ENCODE results near the gene ZNF106.

Gene ZNF106

DNA sequence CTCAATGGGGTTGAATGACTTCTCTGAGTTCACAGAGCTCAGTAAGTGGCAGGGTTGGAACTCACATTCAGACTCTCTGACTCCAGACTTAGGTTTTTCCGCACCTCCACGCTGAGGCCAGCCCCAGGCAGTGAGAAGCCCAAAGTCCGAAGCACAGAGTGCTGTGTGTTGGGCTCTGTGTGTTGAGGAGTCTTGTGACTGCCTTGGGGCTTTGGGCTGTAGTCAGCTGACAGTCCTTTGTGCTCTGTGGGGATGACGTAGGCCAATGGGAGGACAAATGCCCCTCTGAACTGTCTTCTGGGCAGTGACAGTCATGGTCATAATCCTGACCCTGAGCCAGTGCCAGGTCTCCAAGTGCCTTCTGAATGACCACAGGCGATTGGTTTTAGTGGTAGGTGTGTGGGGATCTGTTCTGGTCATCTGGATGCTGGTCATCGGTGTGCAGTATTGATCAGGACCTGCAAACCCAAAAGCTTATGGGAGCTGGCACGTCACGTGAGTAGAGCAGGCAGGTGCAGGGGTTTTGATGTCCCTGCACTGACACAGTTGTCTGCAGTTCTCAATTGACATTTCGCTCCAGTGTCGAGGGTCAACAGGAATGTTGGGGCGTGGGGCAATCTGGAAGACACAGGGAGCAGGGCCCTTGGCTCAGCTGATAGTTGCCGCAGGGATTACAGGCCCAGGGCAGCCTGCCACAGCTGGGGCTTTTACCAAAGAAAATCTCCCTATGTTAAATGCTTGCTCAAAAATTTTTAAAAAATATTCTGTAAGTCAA lies 86.3 kb downstream of the ZNF106 start:
- DNase-seq, result no peak

DNA sequence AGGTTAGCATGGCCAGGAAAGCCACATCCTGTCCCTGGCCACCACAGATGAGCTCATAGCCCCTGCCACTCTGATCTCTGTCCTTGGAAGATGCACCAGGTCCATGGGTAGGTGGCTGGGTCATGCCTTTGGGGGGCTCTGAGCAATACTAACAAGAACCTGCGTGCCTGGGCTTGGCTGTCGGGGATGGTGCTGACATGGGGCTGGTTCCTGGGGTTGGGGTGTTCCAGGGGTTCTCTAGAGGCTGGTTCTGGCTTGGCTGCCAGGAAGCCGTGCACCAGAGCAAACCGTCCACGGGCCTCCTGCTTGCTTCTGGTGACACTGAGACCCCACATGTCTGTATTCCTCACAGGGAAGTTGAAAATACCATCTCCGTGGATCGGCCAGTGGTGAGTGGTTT lies 87.6 kb downstream of the ZNF106 start:
- DNase-seq, result no peak

DNA sequence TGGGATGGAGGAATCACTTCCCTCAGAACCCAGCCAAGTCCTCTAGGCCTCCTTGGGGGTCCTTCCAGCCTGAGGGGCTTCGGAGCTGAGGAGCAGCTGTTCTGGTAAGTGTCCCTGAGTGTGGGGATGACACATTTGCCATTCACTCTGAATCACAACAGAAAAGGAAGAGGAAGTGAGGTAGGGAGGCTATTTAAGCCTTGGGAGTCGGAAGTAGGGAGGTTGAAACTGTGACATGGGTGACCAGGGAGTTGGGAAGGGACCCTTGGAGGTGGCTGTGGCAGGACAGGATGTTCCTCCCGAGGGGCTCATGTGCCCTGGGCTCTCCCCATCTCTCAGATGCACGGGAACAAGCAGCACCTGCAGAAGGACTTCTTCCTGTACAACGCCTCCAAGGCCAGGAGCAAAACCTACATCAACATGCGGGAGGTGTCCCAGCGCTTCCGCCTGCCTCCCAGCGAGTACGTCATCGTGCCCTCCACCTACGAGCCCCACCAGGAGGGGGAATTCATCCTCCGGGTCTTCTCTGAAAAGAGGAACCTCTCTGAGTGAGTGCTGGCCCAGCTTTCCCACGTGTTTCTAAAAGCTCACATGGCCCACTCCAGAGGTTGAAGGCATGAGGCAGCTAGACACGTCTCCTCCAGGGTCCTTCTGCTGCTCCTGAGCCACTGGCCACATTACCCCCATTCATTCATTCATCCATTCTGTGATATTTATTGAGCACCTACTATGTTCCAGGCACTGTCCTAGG lies 88.3 kb downstream of the ZNF106 start:
- DNase-seq, result no peak

DNA sequence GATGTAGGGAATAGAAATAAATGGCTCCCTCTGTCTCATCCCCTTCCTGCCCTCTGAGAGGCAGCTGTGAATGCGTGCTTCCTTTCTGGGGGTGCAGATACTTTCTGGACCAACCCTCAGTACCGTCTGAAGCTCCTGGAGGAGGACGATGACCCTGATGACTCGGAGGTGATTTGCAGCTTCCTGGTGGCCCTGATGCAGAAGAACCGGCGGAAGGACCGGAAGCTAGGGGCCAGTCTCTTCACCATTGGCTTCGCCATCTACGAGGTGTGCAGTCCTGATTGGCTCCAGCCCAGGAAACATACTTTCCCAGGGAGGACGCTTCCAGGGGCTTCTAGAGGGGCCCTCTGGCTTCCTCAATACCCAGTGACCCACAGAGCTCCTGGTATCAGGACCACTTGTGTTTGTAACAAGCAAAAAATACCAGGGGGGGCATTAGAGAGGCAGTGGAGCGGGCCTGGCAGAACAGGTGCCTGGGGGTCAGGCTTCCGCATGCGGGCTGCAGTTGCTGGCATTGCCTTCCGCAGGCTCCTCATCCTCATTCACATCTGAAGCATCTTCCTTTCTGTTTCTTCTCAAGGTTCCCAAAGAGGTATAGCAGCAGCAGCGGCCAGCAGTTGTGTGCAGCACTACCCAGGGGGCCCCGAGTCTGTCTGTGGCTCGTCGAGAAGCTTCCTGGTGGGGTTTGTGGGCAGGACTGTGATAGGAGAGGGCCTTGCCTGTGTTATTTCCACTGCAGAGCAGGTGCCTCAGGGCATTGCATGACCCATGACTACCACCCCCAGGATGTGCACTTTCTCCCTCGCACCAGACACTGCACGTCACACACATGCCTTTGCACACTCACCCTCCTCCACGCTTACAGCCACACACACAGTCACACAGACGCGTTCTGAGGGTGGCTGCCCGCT lies 89.1 kb downstream of the ZNF106 start:
- no peak for DNase-seq

DNA sequence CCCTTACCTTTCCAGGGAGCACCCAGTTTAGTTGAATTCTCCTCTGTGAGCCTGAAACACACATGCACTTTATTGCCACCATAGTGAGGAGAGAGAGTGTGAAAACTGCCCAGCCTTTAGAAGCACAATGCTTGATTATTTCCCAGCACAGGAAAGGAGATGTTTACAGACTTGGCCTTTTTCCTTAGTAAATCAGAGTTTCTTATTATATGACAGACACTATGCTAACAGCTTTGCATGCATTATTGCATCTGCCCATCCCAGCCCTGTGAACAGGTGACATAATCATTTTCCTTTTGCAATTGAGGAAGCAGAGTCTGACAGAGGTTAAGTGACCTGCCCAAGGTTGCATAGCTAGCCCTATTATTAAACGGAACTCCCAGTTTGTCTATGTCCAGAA lies 95.1 kb downstream of the ZNF106 start:
- no peak for DNase-seq

DNA sequence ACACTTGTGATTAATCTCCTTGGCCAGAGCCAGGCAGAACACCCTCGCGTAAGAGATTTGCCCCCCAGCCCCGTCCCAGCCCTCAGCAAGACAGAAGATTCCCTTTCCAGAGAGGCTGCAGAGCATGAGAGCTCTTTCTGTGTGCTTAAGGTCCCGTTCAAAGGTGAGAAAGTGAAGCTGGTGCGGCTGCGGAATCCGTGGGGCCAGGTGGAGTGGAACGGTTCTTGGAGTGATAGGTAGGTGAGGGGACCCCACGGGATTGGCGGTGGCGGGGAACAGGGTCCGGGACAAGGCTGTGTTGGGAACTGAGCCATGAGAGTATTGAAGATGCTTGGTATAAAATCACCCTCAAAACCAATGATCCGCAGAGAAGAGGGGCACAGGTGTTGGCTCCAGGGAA lies 96.8 kb downstream of the ZNF106 start:
- no peak for DNase-seq

DNA sequence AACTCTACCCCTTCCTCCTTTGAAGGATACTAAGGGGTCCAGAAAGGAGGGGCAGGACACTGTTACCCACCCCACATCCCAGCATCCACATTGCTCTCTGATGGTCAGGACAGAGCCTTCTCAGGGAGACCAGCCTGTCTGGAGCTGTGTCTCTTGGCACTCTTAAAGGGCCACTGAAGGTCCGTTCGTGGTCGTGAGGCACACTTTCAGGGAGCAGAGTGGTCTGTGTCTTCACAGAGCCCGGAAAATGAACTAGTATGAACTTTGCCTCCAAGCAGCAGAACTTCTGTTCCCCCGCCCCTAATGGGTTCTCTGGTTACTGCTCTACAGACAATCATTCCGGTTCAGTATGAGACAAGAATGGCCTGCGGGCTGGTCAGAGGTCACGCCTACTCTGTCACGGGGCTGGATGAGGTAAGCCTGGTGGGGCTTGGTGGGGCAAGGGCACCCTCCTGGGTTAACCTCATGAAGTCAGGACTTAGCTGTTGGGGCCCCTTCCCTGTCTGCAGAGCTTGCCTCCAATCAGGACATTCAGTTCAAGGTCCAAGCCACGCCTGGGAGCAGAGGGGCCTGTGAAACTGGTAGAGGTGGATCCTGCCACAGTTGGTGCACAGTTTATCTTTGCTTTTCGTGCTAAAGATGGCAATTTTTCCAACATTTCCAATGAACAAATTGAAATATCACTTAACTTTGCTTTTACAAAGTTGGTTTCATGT lies 98.5 kb downstream of the ZNF106 start:
- DNase-seq, result no peak

DNA sequence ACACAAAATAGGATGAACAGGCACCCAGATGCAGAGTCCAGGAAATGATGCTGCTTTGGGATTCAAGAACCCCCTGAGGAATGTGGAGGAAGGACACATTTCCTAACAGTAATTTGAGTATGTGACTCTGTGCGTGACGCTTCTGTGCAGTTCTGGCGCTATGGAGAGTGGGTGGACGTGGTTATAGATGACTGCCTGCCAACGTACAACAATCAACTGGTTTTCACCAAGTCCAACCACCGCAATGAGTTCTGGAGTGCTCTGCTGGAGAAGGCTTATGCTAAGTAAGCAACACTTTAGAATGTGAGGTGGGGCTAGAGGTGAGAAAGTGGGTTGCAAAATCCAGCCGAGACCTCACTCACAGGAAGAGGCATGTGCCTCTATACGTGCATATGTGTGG lies 103.3 kb downstream of the ZNF106 start:
- no peak for DNase-seq

DNA sequence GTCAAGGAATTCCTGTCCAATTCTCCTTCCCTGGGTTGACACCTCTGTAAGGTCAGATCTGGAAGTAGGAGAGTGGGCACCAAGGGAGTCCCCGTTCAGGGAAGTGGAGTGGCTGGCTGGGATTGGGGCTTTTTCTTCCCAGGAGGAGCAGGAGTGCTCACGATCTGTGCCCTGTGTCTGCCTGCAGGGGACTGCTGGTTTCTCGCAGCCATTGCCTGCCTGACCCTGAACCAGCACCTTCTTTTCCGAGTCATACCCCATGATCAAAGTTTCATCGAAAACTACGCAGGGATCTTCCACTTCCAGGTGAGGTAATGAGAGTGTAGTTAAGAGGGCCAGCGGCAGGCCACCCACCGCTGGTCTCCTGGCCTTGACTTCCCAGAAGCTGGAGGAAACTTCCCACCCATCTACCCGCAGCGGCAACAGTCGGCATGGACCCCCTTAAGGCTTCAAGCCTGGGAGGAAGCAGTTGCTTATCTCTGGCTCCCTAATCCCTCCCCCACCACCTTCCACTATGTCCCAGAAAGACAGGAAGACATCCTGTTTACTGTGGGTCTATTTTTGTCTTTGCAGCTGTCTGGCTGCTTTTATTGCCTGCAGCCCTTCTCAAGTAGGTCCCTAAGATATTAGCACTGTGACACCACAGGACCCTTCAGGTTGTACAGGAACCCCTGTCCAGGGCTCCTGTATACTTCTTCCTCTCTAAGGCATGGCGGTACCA lies 104.8 kb downstream of the ZNF106 start:
- DNase-seq, result no peak

DNA sequence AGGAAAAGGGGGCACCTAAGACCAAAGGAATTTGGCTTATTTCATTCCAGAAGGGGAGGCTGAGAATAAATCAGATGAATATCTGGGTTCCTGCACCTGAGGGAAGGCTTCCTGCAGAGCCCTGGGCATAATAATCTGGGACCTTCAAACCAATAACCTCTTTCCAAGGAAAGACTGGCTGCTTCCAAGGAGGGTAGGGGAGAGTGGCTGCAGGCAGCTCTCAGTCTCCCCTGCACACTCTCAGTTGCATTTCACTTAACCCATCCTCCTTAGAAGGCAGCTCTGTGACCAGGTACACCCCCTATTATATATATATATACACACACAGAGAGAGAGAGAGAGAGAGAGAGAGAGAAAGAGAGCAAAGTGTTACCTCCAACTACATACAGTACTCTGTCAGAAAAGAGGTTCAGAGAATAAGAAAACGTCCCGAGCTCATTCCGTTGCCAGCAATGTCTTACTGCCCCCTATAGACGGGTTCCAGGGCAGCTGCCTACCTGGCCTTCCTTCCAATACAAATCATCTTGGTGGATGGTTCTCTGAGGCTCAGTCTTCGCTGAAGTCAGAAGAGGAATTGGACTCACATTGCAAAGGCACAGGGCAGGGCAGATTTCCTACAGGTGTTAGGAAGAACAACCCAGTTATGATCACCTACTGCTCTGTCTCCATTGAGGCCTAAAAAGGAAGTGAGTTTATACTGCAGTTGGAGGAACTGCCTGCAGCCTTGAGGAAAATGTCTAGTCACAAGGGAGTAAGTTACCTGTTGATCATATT lies 105.5 kb downstream of the ZNF106 start:
- DNase-seq, result peak; percentile 14

DNA sequence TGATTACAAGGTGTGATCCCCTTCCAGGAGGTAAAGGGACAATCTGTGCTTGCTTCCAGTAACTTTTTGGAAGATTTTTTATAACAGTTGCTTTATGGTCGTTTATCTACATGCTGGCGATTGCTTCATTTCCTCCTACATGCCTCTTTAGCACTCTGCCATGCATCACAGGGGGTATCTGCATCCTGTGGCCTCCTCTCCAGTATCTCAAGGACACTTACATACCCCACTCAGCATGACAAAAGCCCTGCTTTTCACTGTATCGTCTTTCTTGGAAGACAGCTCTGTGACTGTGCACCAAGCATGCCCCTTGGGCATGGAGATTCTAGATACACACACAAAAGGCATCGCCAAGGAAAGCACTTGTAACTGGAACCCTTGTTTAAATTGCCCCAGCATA lies 106.3 kb downstream of the ZNF106 start:
- no peak for DNase-seq

DNA sequence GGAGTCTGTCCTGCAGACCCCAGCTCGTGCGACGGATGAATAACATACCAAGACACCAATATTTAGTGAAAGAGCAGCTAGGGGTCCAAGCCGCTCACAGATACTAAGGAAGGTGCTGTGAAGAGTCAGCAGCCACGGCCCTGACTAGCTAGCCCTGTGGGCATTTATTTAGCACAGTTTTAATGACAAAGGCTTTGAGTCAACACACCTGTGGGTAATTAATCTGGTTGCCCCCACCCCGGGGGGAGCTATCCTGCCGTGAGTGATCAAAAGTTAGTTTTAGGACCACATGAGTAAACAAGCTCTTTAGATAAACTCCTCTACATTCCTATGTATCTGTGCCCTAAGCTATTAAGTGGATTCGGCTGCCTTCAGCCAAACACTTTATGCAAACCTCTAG lies 112.9 kb downstream of the ZNF106 start:
- DNase-seq, result no peak

DNA sequence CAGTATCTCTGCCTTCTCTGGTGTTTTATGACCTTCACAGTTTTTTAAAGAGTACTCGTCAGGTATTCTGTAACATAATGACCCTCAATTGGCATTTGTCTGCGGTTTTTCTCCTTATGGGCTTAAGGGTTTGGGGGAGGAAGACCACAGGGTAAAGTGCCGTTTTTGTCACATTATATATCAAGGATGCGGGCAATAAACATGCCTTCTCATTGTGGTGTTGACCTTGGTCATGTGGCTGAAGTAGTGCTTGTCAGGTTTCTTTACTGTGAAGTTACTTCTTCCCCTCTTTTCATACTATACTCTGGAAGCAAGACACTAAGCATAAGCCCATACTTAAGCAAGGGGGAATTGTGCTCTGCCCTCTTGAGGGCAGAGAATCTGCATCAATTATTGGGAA lies 115.0 kb downstream of the ZNF106 start:
- DNase-seq, result no peak

DNA sequence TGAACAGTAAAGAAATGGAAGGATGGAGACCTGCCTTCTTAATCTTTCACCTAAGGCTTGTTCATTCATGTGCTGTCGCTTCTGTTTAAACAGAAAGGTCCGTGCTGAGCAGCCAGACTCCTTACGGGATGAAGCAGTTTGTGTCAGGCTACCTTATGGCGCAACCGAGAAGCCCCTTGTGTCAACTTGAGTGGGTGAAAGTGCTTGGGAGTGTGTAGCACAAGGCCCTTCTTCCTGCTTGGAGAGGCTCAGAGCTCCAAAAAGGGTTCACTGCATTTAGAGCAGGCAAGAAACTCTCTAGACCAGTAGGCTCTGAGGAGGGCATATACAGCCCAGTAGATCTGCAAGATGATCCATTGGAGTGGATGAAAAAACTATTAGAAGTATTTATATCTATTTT lies 115.7 kb downstream of the ZNF106 start:
- DNase-seq, result no peak

DNA sequence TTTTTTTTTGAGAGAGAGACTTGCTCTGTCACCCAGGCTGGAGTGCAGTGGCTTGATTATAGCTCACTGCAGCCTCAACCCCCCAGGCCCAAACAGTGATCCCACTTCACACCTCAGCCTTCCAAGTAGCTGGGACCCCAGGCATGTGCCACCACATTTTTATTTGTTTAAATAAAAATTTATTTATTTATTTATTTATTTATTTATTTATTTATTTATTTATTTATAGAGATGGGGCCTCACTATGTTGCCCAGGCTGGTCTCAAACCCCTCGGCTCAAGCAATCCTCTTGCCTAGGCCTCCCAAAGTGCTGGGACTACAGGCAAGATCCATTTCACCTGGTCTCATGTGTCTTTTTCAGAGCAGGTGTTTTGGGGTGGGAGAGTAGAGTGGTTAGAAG lies 116.1 kb downstream of the ZNF106 start:
- DNase-seq, result no peak

DNA sequence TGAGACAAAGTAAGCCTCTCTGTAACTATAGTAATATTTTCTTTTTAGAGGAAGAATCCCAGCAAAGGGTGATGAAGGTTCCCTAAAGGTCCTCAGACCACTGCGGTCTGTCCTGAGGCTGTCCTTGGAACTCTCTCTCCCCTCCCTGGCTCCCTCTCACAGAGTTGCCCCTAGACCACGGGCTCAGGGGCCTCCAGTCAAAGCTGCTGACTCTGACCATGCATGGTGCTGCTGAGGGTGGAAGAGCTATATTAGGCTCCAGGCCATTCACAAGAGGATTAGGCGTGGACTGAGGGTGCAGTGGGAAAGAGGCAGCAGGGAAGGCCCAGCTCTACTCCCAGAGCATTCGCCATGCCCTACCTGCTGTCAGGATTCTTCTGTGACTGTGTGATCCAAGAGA lies 117.0 kb downstream of the ZNF106 start:
- DNase-seq, result no peak

DNA sequence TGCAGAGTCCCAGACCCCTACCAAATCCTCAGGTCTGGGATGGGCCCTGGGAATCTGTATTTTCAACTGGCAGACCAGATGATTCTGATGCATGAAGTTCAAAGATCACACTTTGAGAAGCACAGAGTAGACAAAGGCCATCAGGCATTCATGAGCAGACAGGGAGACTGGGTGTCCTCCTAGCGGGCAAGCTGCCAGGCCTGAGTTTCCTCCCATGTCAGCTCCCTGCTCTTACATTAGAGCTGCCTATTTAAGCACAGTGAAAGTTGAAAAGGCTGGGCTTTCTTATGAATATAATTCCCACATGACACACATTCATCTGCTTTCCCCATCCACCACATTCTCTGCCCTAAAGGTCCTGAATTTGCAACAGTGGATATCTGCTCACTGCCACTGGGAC lies 117.7 kb downstream of the ZNF106 start:
- no peak for DNase-seq

DNA sequence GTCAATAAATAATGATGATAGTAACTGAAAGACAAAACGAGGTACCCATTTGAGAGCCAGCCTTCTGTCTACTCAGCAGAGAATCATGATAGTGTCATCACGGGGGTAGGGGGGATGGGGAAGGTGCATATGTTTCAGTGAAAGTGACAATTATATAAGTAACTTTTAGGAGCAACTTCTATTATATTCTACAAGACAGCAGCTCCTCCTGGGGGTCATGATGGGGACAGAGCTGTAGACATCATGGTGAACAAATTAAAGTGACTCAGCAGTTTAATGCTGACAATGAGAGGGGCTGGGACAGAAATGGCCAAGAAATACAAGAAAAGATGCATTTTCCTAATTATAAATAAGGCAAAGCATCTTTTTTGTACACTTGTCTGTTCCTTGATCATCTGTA lies 119.8 kb downstream of the ZNF106 start:
- DNase-seq, result no peak

DNA sequence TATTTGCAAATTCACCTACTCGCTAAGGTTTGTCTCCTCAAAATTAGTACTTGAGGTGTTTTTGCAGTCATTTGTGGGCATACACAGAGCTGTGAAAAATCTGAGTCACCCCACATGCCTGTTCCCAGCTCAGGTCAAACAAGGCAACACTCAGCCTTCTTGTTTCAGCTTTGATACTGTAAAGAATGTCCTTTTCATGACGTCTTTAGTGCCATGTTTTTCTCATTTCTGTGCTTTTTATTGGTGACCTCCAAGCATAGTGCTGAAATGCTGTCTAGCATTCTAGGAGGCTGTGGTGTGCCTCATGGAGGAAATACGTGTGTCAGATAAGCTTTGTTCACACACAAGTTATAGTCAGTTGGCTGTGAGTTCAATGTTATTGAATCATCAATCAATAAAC lies 122.8 kb downstream of the ZNF106 start:
- no peak for DNase-seq

DNA sequence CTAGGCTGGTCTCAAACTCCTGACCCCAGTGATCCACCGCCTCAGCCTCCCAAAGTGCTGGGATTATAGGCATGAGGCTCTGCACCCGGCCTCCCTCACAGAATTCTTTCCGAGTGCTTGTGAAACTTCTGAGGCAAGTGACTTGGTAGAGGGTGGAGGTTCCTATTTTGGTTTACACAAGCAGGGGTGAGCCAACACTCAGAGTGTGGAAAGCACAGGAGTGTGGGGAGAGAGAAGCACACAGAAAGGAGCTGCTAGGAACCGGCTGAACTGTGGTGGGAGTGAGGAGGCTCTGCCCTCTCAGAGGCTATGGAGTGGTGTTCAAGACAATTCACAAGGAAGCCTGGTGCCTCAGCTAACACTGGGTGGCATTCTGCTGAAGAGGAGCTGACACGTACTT lies 123.9 kb downstream of the ZNF106 start:
- no peak for DNase-seq

DNA sequence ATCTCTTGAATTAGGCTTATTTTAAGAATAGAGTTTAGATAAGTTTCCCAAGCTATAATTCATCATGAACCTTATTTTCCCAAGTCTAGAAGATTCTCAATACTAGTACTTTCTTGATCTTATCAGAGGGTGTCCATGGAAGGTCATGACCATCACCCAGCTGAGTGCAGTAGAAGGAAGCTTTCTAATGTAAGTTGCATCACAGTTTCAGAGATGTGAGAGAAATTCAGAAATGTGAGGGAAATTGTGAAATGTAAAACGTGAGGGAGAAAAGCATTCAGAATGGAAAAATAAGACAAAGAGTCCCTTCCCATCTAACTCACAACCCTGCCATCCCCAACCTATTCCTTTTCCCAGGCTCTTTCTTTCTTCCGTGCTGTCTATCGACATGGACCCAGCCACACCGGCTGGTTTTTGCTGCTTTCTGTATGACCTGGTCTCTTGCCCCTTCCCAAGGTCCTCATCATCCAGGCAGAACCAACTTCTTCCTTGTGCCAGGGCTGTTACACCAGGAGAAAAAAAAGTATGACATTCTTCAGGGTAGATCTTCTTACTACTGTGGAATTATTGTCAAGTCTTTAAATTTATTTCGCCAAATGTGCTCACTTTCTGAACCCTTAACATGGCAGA lies 124.9 kb downstream of the ZNF106 start:
- no peak for DNase-seq
